OCI-LY1 (cell line): ENCODE results near the gene PXN.

Source experiments
- CTCF ChIP-seq: fragments of 200-600 bp; sonication (generic), shearing (Covaris generic); IDR thresholded peaks from 2 replicates; pipeline ENCODE4 v1.5.1; 2017; ENCODE audit warnings: mild to moderate bottlenecking, antibody characterized with exemption, low read length, moderate library complexity, mixed read lengths
- EZH2 ChIP-seq: fragments of 200-600 bp; sonication (generic), shearing (Covaris generic); IDR thresholded peaks from 2 replicates; pipeline ENCODE4 v1.8.0; 2017; ENCODE audit warnings: borderline replicate concordance, mixed run types, mild to moderate bottlenecking, antibody characterized with exemption, low read length, moderate library complexity, mixed read lengths

- no peak for TF ChIP-seq CTCF
- TF ChIP-seq EZH2, result no peak
Observed at GRCh38 chr12:120197542-120197887, 68.0 kb downstream of the PXN start.
